ENCODE data around the gene SLC50A1.

The SLC50A1 gene

DNA sequence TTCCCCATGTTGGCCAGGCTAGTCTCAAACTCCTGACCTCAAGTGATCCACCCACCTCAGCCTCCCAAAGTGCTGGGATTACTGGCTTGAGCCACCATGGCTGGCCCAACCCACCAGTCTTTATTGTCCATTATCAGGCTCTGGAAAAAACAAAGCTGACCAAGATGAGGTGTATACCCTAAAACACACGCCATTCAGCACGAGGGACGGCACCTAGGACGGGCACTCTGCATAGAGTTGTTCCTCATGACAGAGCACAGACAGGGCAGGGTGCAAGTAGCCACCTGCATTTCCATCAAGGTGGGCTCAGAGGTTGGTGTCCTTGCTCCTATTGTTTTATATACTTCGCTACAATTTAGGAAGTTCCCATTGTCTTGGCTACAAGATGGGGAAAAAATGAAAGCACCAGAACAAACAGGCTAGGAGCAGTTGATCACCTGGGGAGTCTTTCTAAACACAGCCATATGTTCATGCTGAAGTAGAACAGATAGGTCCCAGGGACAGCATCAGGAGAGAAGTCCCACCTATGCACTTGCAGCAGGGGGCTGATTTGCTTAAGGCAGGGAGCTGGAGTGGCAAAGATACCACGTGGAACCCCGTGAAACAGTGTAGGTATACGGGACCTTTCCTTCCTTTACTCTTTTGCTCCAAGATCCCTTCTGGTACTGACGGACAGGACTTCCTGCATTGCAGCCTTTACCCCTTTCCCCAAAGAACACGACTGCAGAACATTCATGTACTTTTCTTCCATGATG lies 33.0 kb downstream of the SLC50A1 start:
- Histone ChIP-seq H3K9ac (no peak overlapping the region), H3K4me2 (peak overlapping the region; percentile 81; the same call in 1 of the 2 replicates), H3K4me1 (peaks cover 53% of the 10 kb centered on the region), H4K20me1 (no peaks in the 10 kb centered on the region), H3K27me3 (no peaks in the 10 kb centered on the region), H3K36me3 (peaks cover 32% of the 10 kb centered on the region), H3K27ac (no peak overlapping the region), H3K4me3 (no peak overlapping the region), H3K9me3 (peaks cover 8% of the 10 kb centered on the region; the same call in 1 of the 2 replicates)
- no peak for TF ChIP-seq Cebpa-rat (IDR thresholded peaks at IDR 0.05)

GRCh38 chr1:155169541-155169940 lies 33.9 kb downstream of the SLC50A1 start:
- TF ChIP-seq Cebpa-rat (IDR thresholded peaks at IDR 0.05) = no peak
- Histone ChIP-seq H4K20me1 (no peaks in the 10 kb centered on the region), H3K27me3 (no peaks in the 10 kb centered on the region), H3K9ac (no peak overlapping the region), H3K4me3 (no peak overlapping the region), H3K4me2 (no peak overlapping the region), H3K36me3 (peaks cover 32% of the 10 kb centered on the region), H3K9me3 (peaks cover 5% of the 10 kb centered on the region; the same call in 1 of the 2 replicates), H3K27ac (no peak overlapping the region), H3K4me1 (peaks cover 53% of the 10 kb centered on the region)

DNA sequence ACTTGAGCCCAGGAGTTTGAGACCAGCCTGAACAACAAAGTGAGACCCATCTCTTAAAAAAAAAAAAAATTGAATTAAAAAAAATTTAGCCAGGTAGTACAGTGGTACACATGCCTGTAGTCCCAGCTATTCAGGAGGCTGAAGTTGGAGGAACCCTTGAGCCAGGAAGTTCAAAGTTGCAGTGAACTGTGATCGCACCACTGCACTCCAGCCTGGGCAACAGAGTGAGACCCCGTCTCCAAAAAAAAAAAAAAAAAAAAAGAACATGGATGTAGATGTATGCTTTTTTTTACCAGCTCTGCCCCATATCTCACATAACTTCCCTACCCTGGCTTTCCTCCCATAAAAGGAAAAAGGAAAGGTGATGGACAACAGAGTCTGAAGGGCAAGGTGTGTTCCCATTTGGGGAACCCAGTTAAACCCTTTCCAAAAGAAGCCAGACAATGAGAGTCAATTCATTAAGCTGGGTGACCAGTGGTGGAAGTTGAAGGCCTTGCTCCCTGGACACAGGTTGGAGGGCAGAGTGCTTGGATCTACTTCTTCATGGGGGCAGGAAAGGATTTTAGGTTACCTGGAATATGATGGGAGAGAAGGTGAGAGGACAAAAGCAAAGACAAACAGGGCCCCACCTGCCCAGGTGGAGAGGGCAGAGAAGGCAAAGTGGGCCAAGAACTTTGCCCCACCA lies 34.6 kb downstream of the SLC50A1 start:
- H3K4me1 ChIP-seq = peaks cover 54% of the 10 kb centered on the region

DNA sequence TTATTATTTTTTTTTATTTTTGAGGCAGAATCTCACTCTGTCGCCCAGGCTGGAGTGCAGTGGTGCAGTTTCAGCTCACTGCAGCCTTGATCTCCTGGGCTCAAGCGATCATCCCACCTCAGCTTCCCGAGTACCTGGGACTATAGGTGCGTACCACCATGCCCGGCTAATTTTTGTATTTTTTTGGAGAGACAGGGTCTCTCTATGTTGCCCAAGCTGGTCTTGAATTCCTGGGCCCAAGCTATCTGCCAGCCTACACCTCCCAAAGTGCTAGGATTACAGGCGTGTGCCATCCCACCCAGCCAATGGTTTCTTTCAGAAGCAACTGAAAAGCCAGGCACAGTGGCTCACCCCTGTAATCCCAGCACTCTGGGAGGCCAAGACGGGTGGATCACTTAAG lies 35.2 kb downstream of the SLC50A1 start:
- Histone ChIP-seq H3K4me3 (no peak overlapping the region), H3K27ac (no peak overlapping the region), H3K27me3 (no peaks in the 10 kb centered on the region), H3K4me1 (peaks cover 54% of the 10 kb centered on the region), H3K9me3 (no peaks in the 10 kb centered on the region), H3K9ac (peak overlapping the region; percentile 18), H4K20me1 (0 out of 2 replicates have a peak, but pooled peaks cover under 1% of the 10 kb centered on the region), H3K36me3 (peaks cover 32% of the 10 kb centered on the region), H3K4me2 (no peak overlapping the region)
- TF ChIP-seq Cebpa-rat (IDR thresholded peaks at IDR 0.05) = no peak

More for the DNA sequence above, 34.6 kb downstream of the SLC50A1 start:
- peak overlapping the region; percentile 18; the same call in 1 of the 2 replicates for H3K9ac ChIP-seq
- H4K20me1 ChIP-seq = no peaks in the 10 kb centered on the region
- no peak overlapping the region for H3K4me3 ChIP-seq
- no peaks in the 10 kb centered on the region for H3K9me3 ChIP-seq
- no peak overlapping the region for H3K4me2 ChIP-seq
- no peak overlapping the region for H3K27ac ChIP-seq
- peaks cover 32% of the 10 kb centered on the region for H3K36me3 ChIP-seq
- H3K27me3 ChIP-seq = no peaks in the 10 kb centered on the region
- no peak for TF ChIP-seq Cebpa-rat (IDR thresholded peaks at IDR 0.05)

GRCh38 chr1:155171836-155172731 lies 36.4 kb downstream of the SLC50A1 start:
- peaks cover 36% of the 10 kb centered on the region for H3K36me3 ChIP-seq
- peaks cover 7% of the 10 kb centered on the region; the same call in 1 of the 2 replicates for H4K20me1 ChIP-seq
- H3K27me3 ChIP-seq = no peaks in the 10 kb centered on the region
- H3K9me3 ChIP-seq = no peaks in the 10 kb centered on the region
- peaks cover 56% of the 10 kb centered on the region for H3K4me1 ChIP-seq
- peak overlapping the region; percentile 99 for H3K4me2 ChIP-seq
- H3K4me3 ChIP-seq = peak overlapping the region; percentile 84
- TF ChIP-seq Cebpa-rat (IDR thresholded peaks at IDR 0.05) = no peak
- peak overlapping the region; percentile 92 for H3K27ac ChIP-seq
- H3K9ac ChIP-seq = peak overlapping the region; percentile 90

GRCh38 chr1:155172732-155173477 lies 37.3 kb downstream of the SLC50A1 start, which contains the start of gene KRTCAP2:
Gene KRTCAP2 (minus strand): TSS chr1:155173304. CDS start chr1:155173224, 80 bp downstream.
- H3K4me2 ChIP-seq = peak within 1 kb of the TSS; percentile 99
- no peak for TF ChIP-seq Cebpa-rat (IDR thresholded peaks at IDR 0.05)
- peaks cover 7% of the 10 kb centered on the region; the same call in 1 of the 2 replicates for H4K20me1 ChIP-seq
- H3K9me3 ChIP-seq = no peaks in the 10 kb centered on the region
- H3K36me3 ChIP-seq = peaks cover 44% of the 10 kb centered on the region
- peak within 1 kb of the TSS; percentile 90 for H3K9ac ChIP-seq
- H3K4me1 ChIP-seq = peaks cover 55% of the 10 kb centered on the region
- no peaks in the 10 kb centered on the region for H3K27me3 ChIP-seq
- H3K4me3 ChIP-seq = peak within 1 kb of the TSS; percentile 84
- peak within 1 kb of the TSS; percentile 92 for H3K27ac ChIP-seq

GRCh38 chr1:155173478-155174323 lies 38.0 kb downstream of the SLC50A1 start, which contains the start of gene TRIM46:
Gene TRIM46 (plus strand): TSS chr1:155173849. CDS start chr1:155173967, 118 bp downstream.
- Histone ChIP-seq H3K4me1 (peaks cover 56% of the 10 kb centered on the region), H4K20me1 (peaks cover 7% of the 10 kb centered on the region; the same call in 1 of the 2 replicates), H3K9me3 (no peaks in the 10 kb centered on the region), H3K4me3 (peak within 1 kb of the TSS; percentile 84), H3K4me2 (peak within 1 kb of the TSS; percentile 99), H3K9ac (peak within 1 kb of the TSS; percentile 90), H3K36me3 (peaks cover 47% of the 10 kb centered on the region), H3K27ac (peak within 1 kb of the TSS; percentile 92), H3K27me3 (no peaks in the 10 kb centered on the region)
- no peak for TF ChIP-seq Cebpa-rat (IDR thresholded peaks at IDR 0.05)

Measured in BLaER1 (cell line).